Nephron (organoid): ENCODE measurements around the gene ODAD2.
"Not testable (repeated sequence)": the region's sequence is repeated elsewhere in the genome, so short reads cannot be mapped to it uniquely, and the experiment has no call there.

ENCODE experiments used
- H3K27ac Mint-ChIP-seq, 3 experiments: 2 replicates each; pipeline ENCODE4 v1.8.0; 2020; ENCODE audit warnings: mixed read lengths in 3 of 3, mild to moderate bottlenecking in 2 of 3, moderate library complexity in 1 of 3
- H3K27me3 Mint-ChIP-seq: 2 replicates; pipeline ENCODE4 v1.8.0; 2021; ENCODE audit warnings: low read depth, mild to moderate bottlenecking, moderate library complexity, mixed read lengths
- H3K36me3 Mint-ChIP-seq: 2 replicates; pipeline ENCODE4 v1.8.0; 2020; ENCODE audit warnings: low read depth, mixed read lengths
- H3K4me1 Mint-ChIP-seq: 2 replicates; pipeline ENCODE4 v1.8.0; 2020; ENCODE audit warnings: mixed read lengths
- H3K4me3 Mint-ChIP-seq, 3 experiments: 2 replicates each; pipeline ENCODE4 v1.8.0; 2020; ENCODE audit warnings: mild to moderate bottlenecking in 3 of 3, mixed read lengths in 3 of 3, moderate library complexity in 2 of 3
- H3K9me3 Mint-ChIP-seq: 2 replicates; pipeline ENCODE4 v1.8.0; 2020; ENCODE audit warnings: mixed read lengths
- TF ChIP-seq, protein P1 (sequence below), 3 experiments: fragments of 200-600 bp; sonication (generic); IDR thresholded peaks; one replicate each; pipeline ENCODE4 v1.5.0; 2021; ENCODE audit warnings: antibody characterized with exemption in 3 of 3; ENCODE audit not compliant: unreplicated experiment in 3 of 3

ODAD2 gene

DNA sequence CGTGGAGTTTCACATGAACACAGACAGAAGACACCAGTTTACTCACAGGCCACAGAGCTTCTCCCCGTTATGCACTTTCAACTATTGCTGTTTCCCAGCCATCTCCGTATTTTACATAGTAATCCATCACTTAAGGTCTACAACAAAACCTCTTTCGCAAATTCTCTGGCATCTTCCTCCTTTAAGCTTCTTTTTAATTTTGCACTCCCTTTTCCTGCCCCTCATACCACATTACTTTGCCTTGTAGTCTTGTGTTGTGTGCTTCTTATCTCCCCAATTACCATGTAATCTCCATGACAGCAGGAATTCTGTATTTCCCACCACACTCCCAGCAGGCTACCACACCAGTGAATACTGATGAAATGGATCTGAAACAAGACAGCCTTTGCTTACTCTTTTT is 87.3 kb downstream of the ODAD2 start:
- no peak overlapping the region for H3K27ac Mint-ChIP-seq
- no peaks in the 10 kb centered on the region for H3K27me3 Mint-ChIP-seq
- peaks cover 6% of the 10 kb centered on the region for H3K4me1 Mint-ChIP-seq
- no peaks in the 10 kb centered on the region for H3K9me3 Mint-ChIP-seq
- no peaks in the 10 kb centered on the region for H3K36me3 Mint-ChIP-seq
- H3K4me3 Mint-ChIP-seq, result no peak overlapping the region
- TF ChIP-seq, protein P1, sequence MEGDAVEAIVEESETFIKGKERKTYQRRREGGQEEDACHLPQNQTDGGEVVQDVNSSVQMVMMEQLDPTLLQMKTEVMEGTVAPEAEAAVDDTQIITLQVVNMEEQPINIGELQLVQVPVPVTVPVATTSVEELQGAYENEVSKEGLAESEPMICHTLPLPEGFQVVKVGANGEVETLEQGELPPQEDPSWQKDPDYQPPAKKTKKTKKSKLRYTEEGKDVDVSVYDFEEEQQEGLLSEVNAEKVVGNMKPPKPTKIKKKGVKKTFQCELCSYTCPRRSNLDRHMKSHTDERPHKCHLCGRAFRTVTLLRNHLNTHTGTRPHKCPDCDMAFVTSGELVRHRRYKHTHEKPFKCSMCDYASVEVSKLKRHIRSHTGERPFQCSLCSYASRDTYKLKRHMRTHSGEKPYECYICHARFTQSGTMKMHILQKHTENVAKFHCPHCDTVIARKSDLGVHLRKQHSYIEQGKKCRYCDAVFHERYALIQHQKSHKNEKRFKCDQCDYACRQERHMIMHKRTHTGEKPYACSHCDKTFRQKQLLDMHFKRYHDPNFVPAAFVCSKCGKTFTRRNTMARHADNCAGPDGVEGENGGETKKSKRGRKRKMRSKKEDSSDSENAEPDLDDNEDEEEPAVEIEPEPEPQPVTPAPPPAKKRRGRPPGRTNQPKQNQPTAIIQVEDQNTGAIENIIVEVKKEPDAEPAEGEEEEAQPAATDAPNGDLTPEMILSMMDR (IDR thresholded peaks at IDR 0.05; ENCODE audit: unreplicated experiment in 3 of 3), result no peak

GRCh38 chr10:27911011-27911410 is 87.9 kb downstream of the ODAD2 start:
- TF ChIP-seq, protein P1 (IDR thresholded peaks at IDR 0.05; ENCODE audit: unreplicated experiment in 3 of 3), result no peak
- Mint-ChIP-seq H3K9me3 (no peaks in the 10 kb centered on the region), H3K4me3 (no peak overlapping the region), H3K27ac (no peak overlapping the region), H3K27me3 (no peaks in the 10 kb centered on the region), H3K36me3 (no peaks in the 10 kb centered on the region), H3K4me1 (peaks cover 6% of the 10 kb centered on the region)

DNA sequence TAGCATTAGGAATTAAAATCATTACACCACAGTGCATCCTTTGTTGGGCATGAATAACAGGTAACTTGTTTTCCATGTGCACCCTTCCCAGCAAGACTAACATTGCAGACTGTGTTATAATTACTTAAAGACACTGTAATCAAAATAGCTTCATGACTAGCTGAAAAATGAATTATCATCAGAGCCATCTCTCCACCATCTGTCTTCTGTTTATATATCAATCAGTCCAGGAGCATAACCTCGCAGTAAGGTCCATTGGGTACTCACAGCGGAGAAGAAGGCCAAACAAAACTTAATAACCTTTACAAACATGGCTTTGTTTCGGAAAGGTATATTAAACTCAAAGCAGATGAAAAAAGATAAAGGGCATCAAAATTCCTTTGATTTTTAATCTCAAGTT is 90.6 kb downstream of the ODAD2 start:
- Mint-ChIP-seq H3K27ac (no peak overlapping the region), H3K9me3 (peaks cover 17% of the 10 kb centered on the region), H3K4me1 (peaks cover 6% of the 10 kb centered on the region), H3K36me3 (no peaks in the 10 kb centered on the region), H3K27me3 (no peaks in the 10 kb centered on the region), H3K4me3 (no peak overlapping the region)
- TF ChIP-seq, protein P1 (IDR thresholded peaks at IDR 0.05; ENCODE audit: unreplicated experiment in 3 of 3), result no peak

DNA sequence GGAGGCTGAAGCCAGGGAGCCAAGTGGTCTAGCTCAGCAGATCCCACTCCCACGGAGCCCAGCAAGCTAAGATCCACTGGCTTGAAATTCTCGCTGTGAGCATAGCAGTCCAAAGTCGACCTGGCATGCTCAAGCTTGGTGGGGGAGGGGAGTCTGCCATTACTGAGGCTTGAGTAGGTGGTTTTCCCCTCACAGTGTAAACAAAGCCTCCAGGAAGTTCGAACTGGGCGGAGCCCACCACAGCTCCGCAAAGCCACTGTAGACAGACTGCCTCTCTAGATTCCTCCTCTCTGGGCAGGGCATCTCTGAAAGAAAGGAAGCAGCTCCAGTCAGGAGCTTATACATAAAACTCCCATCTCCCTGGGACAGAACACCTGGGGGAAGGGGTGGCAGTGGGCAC is 99.4 kb downstream of the ODAD2 start:
- H3K36me3 Mint-ChIP-seq, H3K27me3 Mint-ChIP-seq, H3K4me1 Mint-ChIP-seq, H3K27ac Mint-ChIP-seq, H3K4me3 Mint-ChIP-seq: not testable (repeated sequence)
- H3K9me3 Mint-ChIP-seq, result peaks cover 31% of the 10 kb centered on the region

GRCh38 chr10:27899058-27899457 is 99.8 kb downstream of the ODAD2 start:
- Mint-ChIP-seq H3K9me3 (peaks cover 28% of the 10 kb centered on the region), H3K27me3 (no peaks in the 10 kb centered on the region), H3K36me3 (no peaks in the 10 kb centered on the region), H3K4me1 (no peaks in the 10 kb centered on the region), H3K27ac (no peak overlapping the region), H3K4me3 (no peak overlapping the region)
- TF ChIP-seq, protein P1 (IDR thresholded peaks at IDR 0.05; ENCODE audit: unreplicated experiment in 3 of 3), result no peak

- TF ChIP-seq, protein P1 (IDR thresholded peaks at IDR 0.05; ENCODE audit: unreplicated experiment in 3 of 3), result no peak
- no peak overlapping the region for H3K4me3 Mint-ChIP-seq
- H3K27me3 Mint-ChIP-seq, result no peaks in the 10 kb centered on the region
- H3K9me3 Mint-ChIP-seq, result peaks cover 4% of the 10 kb centered on the region
- H3K36me3 Mint-ChIP-seq, result no peaks in the 10 kb centered on the region
- no peak overlapping the region for H3K27ac Mint-ChIP-seq
- no peaks in the 10 kb centered on the region for H3K4me1 Mint-ChIP-seq
Measured at GRCh38 chr10:27893358-27893954, 105.4 kb downstream of the ODAD2 start.
